NCI-H2196 (cell line): ENCODE measurements around the gene MBOAT1.
"Not testable (repeated sequence)": the region's sequence is repeated elsewhere in the genome, so short reads cannot be mapped to it uniquely, and the experiment has no call there.

Experiments
- DNase-seq: peaks from one replicate; lab custom pipeline; 2025; ENCODE audit not compliant: unreplicated experiment; lab: John Stamatoyannopoulos, UW

Gene MBOAT1

DNA sequence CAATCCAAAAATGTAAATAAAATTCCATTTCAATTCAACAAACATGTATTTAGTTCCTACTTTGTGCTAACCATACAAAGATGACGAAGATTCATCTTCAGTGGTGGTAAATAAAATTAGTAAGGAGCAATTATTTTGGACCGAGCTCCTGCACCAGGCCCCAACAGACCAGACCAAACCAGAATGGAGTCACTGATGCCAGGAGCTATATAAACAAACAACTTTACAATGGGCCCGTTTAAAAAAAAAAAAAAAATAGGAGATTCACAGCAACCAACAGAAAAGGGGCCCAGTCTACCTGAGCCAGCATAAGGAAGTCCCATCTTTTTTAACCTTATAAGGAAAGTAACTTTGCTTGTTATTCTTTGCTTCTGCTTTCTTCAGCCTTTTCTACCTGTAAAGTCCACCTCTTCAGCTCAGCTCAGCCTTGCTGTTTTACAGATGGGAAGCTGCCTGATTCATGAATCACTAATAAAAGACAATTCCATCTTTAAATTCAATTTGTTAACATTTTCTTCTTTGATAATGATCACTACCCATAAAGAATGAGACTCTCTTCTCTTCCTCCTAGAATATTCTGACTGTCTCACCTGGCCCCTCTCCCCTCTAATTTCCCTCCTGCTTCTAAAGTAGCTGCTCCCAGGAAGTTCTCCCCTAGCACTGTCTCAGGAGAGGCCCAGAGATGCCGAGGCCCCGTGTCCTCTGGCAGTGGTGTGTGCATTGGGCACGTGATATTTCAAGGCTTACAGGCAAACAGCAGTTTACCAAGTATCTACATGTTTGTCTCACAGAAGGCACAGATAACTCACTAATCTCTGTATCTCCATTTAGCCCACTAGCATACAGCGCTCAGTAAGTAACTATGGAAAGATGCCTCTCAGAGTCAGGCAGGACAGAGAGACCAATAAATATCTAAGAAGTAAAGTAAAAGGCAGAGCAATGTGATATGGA lies 8.4 kb downstream of the MBOAT1 start:
- DNase-seq: peak; percentile 28

GRCh38 chr6:20202699-20203302 lies 9.5 kb downstream of the MBOAT1 start:
- no peak for DNase-seq

- DNase-seq: no peak
Measured at GRCh38 chr6:20202324-20202658, 10.0 kb downstream of the MBOAT1 start.

- DNase-seq: peak; percentile 61
Measured at GRCh38 chr6:20200761-20201630, 11.3 kb downstream of the MBOAT1 start.

DNA sequence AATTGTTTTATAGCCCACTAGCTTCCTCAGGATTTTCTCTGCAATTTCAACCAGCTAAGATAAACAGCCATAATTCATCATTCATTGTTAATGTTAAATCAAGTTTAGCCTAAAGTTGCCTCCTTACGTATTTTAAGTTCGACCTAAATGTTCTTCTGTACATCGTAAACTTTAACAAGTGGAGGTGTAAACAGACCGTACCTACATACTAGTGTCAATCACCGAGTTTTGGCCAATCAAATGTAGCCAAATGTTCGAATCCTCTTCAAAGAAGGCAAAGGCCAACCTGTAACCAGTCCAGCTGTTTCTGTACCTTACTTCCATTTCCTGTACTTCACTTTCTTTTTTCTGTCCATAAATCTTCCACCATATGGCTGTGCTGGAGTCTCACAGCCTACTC lies 13.5 kb downstream of the MBOAT1 start:
- DNase-seq: no peak

- DNase-seq: no peak
Measured at GRCh38 chr6:20198156-20198774, 14.0 kb downstream of the MBOAT1 start.

- DNase-seq: no peak
Measured at GRCh38 chr6:20197251-20197650, 15.0 kb downstream of the MBOAT1 start.

DNA sequence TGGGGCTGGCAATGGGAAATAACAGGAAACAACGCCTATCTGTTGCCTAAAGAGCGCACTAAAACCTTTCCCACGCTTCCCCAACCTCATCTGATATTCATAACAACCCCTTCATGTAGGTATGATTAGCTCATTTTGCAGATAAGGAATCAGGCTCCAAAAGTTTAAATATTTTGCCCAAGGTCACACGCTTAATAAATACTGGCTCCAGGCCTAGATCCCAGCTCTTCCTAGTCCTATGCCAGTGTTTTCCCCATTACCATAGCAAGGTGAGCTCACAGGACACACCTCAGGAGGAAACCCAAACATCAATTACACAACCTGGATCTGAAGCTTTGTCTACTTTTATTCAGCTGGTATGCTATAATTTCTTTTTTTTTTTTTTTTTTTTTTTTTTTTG lies 19.6 kb downstream of the MBOAT1 start:
- no peak for DNase-seq

- no peak for DNase-seq
Measured at GRCh38 chr6:20191992-20192391, 20.3 kb downstream of the MBOAT1 start.

DNA sequence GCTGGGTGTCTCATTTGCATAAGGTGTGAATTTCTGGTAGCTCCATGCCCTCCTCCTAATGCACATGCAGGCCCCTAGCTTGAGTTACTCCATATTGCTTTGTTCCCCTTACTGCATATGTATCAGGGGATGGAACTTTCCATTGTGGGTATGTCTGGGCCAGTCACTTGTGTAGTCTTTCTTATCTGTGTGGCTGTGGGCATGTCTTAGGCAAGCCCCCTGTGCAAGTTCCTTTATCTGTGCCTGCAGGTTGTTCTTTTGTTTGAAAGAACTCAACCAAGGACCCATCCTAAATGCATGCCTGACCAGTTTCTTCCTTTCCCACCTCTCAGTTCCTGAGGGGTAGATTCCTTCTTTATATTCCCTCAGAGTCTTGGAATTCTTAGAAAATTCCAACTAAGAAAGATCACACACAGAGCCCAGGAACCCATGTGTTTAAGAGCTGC lies 23.6 kb downstream of the MBOAT1 start:
- DNase-seq: no peak

DNA sequence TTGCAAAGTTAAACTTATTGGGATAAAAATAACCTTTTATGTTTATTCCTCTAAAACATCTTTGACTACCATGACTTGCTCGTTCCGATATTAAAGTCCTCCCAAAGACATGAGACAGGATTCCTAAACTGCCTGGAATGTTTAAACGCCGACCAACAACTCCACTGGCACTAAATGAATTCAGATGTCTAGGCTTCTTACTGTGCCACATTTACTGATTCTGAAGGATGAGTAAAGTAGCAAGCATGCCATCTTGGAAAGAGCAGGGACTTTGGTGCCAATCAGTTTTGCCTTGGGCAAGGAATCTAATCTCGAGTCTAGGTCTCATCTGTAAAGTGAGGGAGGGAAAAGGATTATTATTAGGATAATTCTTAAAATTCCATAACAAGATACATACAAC lies 25.3 kb downstream of the MBOAT1 start:
- no peak for DNase-seq

DNA sequence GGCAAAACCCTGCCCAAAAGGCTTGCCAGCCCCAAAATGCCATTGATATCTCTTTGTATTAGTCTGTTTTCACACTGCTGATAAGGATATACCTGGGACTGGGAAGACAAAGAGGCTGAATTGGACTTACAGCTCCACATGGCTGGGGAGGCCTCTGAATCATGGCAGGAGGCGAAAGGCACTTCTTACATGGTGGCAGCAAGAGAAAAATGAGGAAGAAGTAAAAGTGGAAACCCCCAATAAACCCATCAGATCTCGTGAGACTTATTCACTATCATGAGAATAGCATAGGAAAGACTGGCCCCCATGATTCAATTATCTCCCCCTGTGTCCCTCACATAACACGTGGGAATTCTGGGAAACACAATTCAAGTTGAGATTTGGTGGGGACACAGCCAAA lies 28.6 kb downstream of the MBOAT1 start:
- no peak for DNase-seq

DNA sequence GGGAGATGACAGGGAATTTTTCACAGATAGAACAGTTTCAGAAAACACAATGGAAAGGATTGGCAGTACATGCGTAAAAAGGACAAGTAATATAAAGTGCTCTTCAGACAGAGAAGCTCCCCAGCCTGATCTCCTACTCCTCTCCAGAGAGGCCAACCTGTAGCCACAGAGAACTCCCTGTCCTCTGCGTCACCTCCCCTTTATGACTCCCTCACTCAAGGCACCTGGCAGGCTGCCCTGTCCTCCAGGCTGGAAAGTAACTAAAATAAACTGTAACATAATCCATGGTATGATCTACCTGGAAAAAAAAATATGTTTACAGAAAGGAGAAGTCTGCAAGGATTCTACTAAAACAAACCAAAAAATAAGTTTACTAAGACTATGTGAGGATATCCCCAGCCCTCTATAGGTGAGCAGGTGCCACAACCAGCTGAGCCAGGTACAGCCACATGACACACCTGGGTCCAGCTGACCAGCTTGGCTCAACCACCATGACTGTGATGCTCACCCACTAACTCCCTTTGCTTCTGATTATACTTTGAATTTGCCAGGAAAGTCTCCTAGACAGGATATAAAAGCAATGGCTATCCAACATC lies 29.2 kb downstream of the MBOAT1 start:
- DNase-seq: peak; percentile 87

DNA sequence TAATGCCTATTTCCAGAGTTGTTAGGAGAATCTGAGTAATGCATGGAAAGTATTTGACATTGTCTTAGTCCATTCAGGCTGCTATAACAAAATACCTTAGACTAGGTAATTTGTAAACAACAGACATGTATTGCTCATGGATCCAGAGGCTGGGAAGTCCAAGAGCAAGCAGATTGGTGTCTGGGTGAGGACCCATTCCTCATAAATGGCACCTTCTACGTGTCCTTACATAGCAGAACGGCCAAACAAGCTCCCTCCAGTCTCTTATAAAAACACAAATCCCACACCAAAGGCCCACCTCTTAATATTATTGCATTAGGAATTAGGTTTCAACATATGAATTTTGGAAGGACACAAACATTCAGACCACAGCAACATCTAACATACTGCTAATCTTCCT lies 30.2 kb downstream of the MBOAT1 start:
- DNase-seq: no peak

GRCh38 chr6:20180935-20181334 lies 31.3 kb downstream of the MBOAT1 start:
- no peak for DNase-seq

DNA sequence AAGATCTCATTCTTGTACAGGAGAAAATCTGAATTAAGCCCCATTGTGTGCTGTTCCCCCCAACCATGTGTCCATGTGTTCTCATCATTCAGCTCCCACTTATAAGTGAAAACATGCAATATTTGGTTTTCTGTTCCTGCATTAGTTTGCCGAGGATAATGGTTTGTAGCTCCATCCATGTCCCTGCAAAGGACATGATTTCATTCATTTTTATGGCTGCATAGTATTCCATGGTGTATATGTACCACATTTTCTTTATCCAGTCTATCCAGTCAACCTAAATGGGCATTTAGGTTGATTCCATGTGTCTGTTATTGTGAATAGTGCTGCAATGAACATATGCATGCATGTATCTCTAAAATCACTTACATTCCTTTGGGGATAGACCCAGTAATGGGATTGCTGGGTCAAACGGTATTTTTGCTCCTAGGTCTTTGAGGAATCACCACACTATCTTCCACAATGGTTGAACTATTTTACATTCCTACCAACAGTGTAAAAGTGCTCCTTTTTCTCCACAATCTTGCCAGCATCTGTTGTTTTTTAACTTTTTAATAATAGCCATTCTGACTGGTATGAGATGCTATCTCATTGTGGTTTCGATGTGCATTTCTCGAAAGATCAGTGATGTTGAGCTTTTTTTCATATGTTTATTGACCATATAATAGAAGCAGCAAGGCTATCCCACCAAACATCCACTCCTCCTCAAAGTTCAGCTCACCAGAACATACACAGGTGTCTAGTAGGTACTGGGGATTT lies 32.8 kb downstream of the MBOAT1 start:
- not testable (repeated sequence) for DNase-seq

DNA sequence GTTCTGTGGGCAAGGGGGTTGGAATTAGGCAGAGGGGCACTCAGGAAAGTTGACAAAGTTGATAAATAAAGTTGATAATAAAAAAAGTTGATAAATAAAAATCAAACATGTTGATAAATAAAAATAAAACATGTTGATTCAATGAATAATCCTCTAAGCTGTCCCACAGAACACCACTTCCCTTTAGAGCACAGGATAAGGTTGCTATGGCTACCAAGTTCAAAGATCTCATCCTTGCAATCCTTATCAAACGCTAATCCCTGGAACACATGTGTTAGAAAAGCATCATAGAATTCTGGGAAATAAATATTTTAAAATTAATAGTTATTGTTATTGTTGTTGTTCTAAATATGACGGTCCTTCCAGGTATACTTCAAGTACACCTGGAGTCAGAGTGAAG lies 33.9 kb downstream of the MBOAT1 start:
- no peak for DNase-seq

GRCh38 chr6:20175810-20176410 lies 36.4 kb downstream of the MBOAT1 start:
- DNase-seq: no peak
